Skeletal muscle cell (primary cell): ENCODE measurements around the gene ERVW-1.
"Not testable (repeated sequence)": the region's sequence is repeated elsewhere in the genome, so short reads cannot be mapped to it uniquely, and the experiment has no call there.

Experiments used
- DNase-seq: peaks from one replicate; pipeline ENCODE4 v3.0.0-alpha.2; 2010; ENCODE audit warnings: low read depth
- H3K4me3 ChIP-seq: 2 replicates; pipeline ENCODE4 v1.5.1; 2011; ENCODE audit warnings: low read depth, mild to moderate bottlenecking, control low read depth, low read length, moderate library complexity

Gene ERVW-1

GRCh38 chr7:92477681-92478080, at the start of gene ERVW-1:
ERVW-1 (minus strand) TSS chr7:92477946; CDS start chr7:92470381, 7,565 bp downstream.
- not testable (repeated sequence) for DNase-seq, H3K4me3 ChIP-seq

- no peak for DNase-seq
- H3K4me3 ChIP-seq = no peak overlapping the region
These were observed 45.4 kb upstream of the ERVW-1 start for GRCh38 chr7:92523110-92523509.

- H3K4me3 ChIP-seq = no peak overlapping the region
- no peak for DNase-seq
These were observed 42.3 kb upstream of the ERVW-1 start for GRCh38 chr7:92520024-92520423.

GRCh38 chr7:92517631-92518030, 39.9 kb upstream of the ERVW-1 start:
- H3K4me3 ChIP-seq = no peak overlapping the region
- DNase-seq = no peak

GRCh38 chr7:92513167-92513902, 35.6 kb upstream of the ERVW-1 start:
- DNase-seq = no peak
- H3K4me3 ChIP-seq = no peak overlapping the region

- H3K4me3 ChIP-seq = no peak overlapping the region
- DNase-seq = no peak
These were observed 31.2 kb upstream of the ERVW-1 start for GRCh38 chr7:92508946-92509345.

- no peak for DNase-seq
- H3K4me3 ChIP-seq = no peak overlapping the region
These were observed 28.6 kb upstream of the ERVW-1 start for GRCh38 chr7:92506363-92506762.

- no peak overlapping the region for H3K4me3 ChIP-seq
These were observed 26.8 kb upstream of the ERVW-1 start for GRCh38 chr7:92504563-92504962.

GRCh38 chr7:92503767-92504166, 26.0 kb upstream of the ERVW-1 start:
- DNase-seq = no peak
- no peak overlapping the region for H3K4me3 ChIP-seq

More at GRCh38 chr7:92504563-92504962, 26.8 kb upstream of the ERVW-1 start:
- DNase-seq = no peak

- no peak for DNase-seq
- no peak overlapping the region for H3K4me3 ChIP-seq
These were observed 20.8 kb upstream of the ERVW-1 start for GRCh38 chr7:92498557-92498956.

- peak; percentile 9 for DNase-seq
These were observed 19.1 kb upstream of the ERVW-1 start for GRCh38 chr7:92496876-92497275.

GRCh38 chr7:92489634-92490033, 11.9 kb upstream of the ERVW-1 start:
- no peak for DNase-seq
- H3K4me3 ChIP-seq = no peak overlapping the region

More at GRCh38 chr7:92496876-92497275, 19.1 kb upstream of the ERVW-1 start:
- H3K4me3 ChIP-seq = no peak overlapping the region

- no peak for DNase-seq
- H3K4me3 ChIP-seq = no peak overlapping the region
These were observed 10.1 kb upstream of the ERVW-1 start for GRCh38 chr7:92487804-92488203.

GRCh38 chr7:92485974-92486373, 8.2 kb upstream of the ERVW-1 start:
- no peak overlapping the region for H3K4me3 ChIP-seq
- DNase-seq = no peak

- H3K4me3 ChIP-seq = no peak overlapping the region
- no peak for DNase-seq
These were observed 7.6 kb upstream of the ERVW-1 start for GRCh38 chr7:92485267-92485892.

- DNase-seq, H3K4me3 ChIP-seq: not testable (repeated sequence)
These were observed 6.5 kb upstream of the ERVW-1 start for GRCh38 chr7:92484226-92484625.

GRCh38 chr7:92483624-92484023, 5.9 kb upstream of the ERVW-1 start:
- not testable (repeated sequence) for DNase-seq, H3K4me3 ChIP-seq

GRCh38 chr7:92479146-92479545, 1.4 kb upstream of the ERVW-1 start:
- not testable (repeated sequence) for H3K4me3 ChIP-seq, DNase-seq

- H3K4me3 ChIP-seq = no peak overlapping the region
These were observed 965 bp upstream of the ERVW-1 start for GRCh38 chr7:92478711-92479110.

GRCh38 chr7:92478095-92478494, 349 bp upstream of the ERVW-1 start:
- no peak overlapping the region for H3K4me3 ChIP-seq
- no peak for DNase-seq

More at GRCh38 chr7:92478711-92479110, 965 bp upstream of the ERVW-1 start:
- no peak for DNase-seq
